ENCODE results near the gene ANK2. TPM values are rescaled to one million over a fixed set of nuclear protein-coding genes. Genes with fewer than 3 reads are reported as not detected.
"Not testable (repeated sequence)": the region's sequence is repeated elsewhere in the genome, so short reads cannot be mapped to it uniquely, and the experiment has no call there.

The ANK2 gene
- total RNA-seq, 4 donors from 2014 or later = 74.2 to 127 (median 87.5) TPM

GRCh38 chr4:113059449-113060182 lies 10.2 kb downstream of the ANK2 start:
- no peak for TF ChIP-seq CTCF (IDR thresholded peaks at IDR 0.05 in 4 of 5, conservative IDR thresholded peaks at IDR 0.05 in 1 of 5)
- TF ChIP-seq POLR2A (IDR thresholded peaks at IDR 0.05) = no peak
- ATAC-seq (no peak), DNase-seq (no peak)
- in situ Hi-C loops (cut with MboI; ENCODE audit: low sequenced_read_pairs in 4 of 4) = no loop called here
- H3K4me3 ChIP-seq = no peak overlapping the region
- intact Hi-C loops (cut with DNase I; ENCODE audit: low total_unique reads) = no loop called here
- no peaks in the 10 kb centered on the region for H3K27me3 ChIP-seq
- peaks cover 10 to 27% of the 10 kb centered on the region in 2 donors for H3K4me1 ChIP-seq
- no peaks in the 10 kb centered on the region for H3K36me3 ChIP-seq
- H3K27ac ChIP-seq = no peak overlapping the region
- H3K9me3 ChIP-seq = no peaks in the 10 kb centered on the region

- H3K36me3 ChIP-seq = no peaks in the 10 kb centered on the region
- H3K27me3 ChIP-seq = no peaks in the 10 kb centered on the region
- no peak for ATAC-seq
- H3K4me1 ChIP-seq = peaks cover 9 to 25% of the 10 kb centered on the region in 2 donors
- intact Hi-C loops (cut with DNase I; ENCODE audit: low total_unique reads) (no loop called here), in situ Hi-C loops (cut with MboI; ENCODE audit: low sequenced_read_pairs in 4 of 4) (no loop called here)
- DNase-seq = no peak
- H3K9me3 ChIP-seq = no peaks in the 10 kb centered on the region
- H3K27ac ChIP-seq = no peak overlapping the region
- H3K4me3 ChIP-seq = no peak overlapping the region
- no peak for TF ChIP-seq CTCF (IDR thresholded peaks at IDR 0.05 in 4 of 5, conservative IDR thresholded peaks at IDR 0.05 in 1 of 5)
- no peak for TF ChIP-seq POLR2A (IDR thresholded peaks at IDR 0.05)
These were observed 11.4 kb downstream of the ANK2 start for GRCh38 chr4:113060853-113061252.

- ATAC-seq (no peak), DNase-seq (no peak)
- Histone ChIP-seq H3K27me3 (no peaks in the 10 kb centered on the region), H3K27ac (no peak overlapping the region), H3K4me3 (no peak overlapping the region), H3K36me3 (no peaks in the 10 kb centered on the region), H3K9me3 (no peaks in the 10 kb centered on the region), H3K4me1 (peaks cover 0 to 14% of the 10 kb centered on the region in 2 donors)
- intact Hi-C loops (cut with DNase I; ENCODE audit: low total_unique reads) = no loop called here
- in situ Hi-C loops (cut with MboI; ENCODE audit: low sequenced_read_pairs in 4 of 4) = no loop called here
- TF ChIP-seq POLR2A (IDR thresholded peaks at IDR 0.05) (no peak), CTCF (IDR thresholded peaks at IDR 0.05 in 4 of 5, conservative IDR thresholded peaks at IDR 0.05 in 1 of 5) (no peak)
These were observed 14.8 kb downstream of the ANK2 start for GRCh38 chr4:113064244-113064643.

- no peaks in the 10 kb centered on the region for H3K27me3 ChIP-seq
- intact Hi-C loops (cut with DNase I; ENCODE audit: low total_unique reads) = no loop called here
- DNase-seq = no peak
- H3K4me3 ChIP-seq = no peak overlapping the region
- H3K9me3 ChIP-seq = no peaks in the 10 kb centered on the region
- H3K36me3 ChIP-seq = no peaks in the 10 kb centered on the region
- in situ Hi-C loops (cut with MboI; ENCODE audit: low sequenced_read_pairs in 4 of 4) = no loop called here
- no peak for TF ChIP-seq CTCF (IDR thresholded peaks at IDR 0.05 in 4 of 5, conservative IDR thresholded peaks at IDR 0.05 in 1 of 5)
- TF ChIP-seq POLR2A (IDR thresholded peaks at IDR 0.05) = no peak
- H3K4me1 ChIP-seq = peaks cover 0 to 14% of the 10 kb centered on the region in 2 donors
- no peak for ATAC-seq
- H3K27ac ChIP-seq = no peak overlapping the region
These were observed 16.2 kb downstream of the ANK2 start for GRCh38 chr4:113065629-113066028.

- H3K27me3 ChIP-seq; in situ Hi-C loops (cut with MboI; ENCODE audit: low sequenced_read_pairs in 4 of 4); H3K4me3 ChIP-seq; intact Hi-C loops (cut with DNase I; ENCODE audit: low total_unique reads); H3K4me1 ChIP-seq; DNase-seq; H3K27ac ChIP-seq; H3K9me3 ChIP-seq; ATAC-seq; H3K36me3 ChIP-seq: not testable (repeated sequence)
These were observed 19.3 kb downstream of the ANK2 start for GRCh38 chr4:113068771-113069170.
